Measurements from ENCODE around the gene TTC9. TPM values are rescaled to one million over a fixed set of nuclear protein-coding genes. Genes with fewer than 3 reads are reported as not detected.
A peak's percentile ranks its signal among the peaks of the same experiment; 100 is the strongest.

The TTC9 gene
- total and polyA plus RNA-seq, 10 of the 15 experiments (the other 5 are each of a cell fraction or from before 2014, with no cell fraction given), result 0.87 to 15.8 (median 7.8) TPM

GRCh38 chr14:70707138-70708038, 65.7 kb downstream of the TTC9 start (continued):
- TF ChIP-seq HSF1 (IDR thresholded peaks at IDR 0.05; ENCODE audit: low read depth, low read length), result no peak
- TF ChIP-seq SKIL (IDR thresholded peaks at IDR 0.05; ENCODE audit: low read depth, poor library complexity, severe bottlenecking), result no peak
- no peak for TF ChIP-seq STAT3 (IDR thresholded peaks at IDR 0.05; ENCODE audit: low read depth, low read length)
- no peak for TF ChIP-seq CTCF (IDR thresholded peaks at IDR 0.05 in 2 of 3, conservative IDR thresholded peaks at IDR 0.05 in 1 of 3; ENCODE audit: control insufficient read depth in 2 of 3, extremely low read depth in 1 of 3, insufficient read depth in 1 of 3, low read depth in 3 of 3, low read length in 3 of 3)
- TF ChIP-seq ETV6 (conservative IDR thresholded peaks at IDR 0.05 in 1 of 2, IDR thresholded peaks at IDR 0.05 in 1 of 2; ENCODE audit: borderline replicate concordance in 1 of 2, low read depth in 1 of 2), result no peak
- no peak for TF ChIP-seq HDAC6 (IDR thresholded peaks at IDR 0.05; ENCODE audit: unreplicated experiment)
- no peak for TF ChIP-seq KLF5 (IDR thresholded peaks at IDR 0.05; ENCODE audit: partially characterized antibody)
- TF ChIP-seq CHD1 (IDR thresholded peaks at IDR 0.05; ENCODE audit: low read depth, low read length), result no peak
- TF ChIP-seq SIN3A (IDR thresholded peaks at IDR 0.05; ENCODE audit: low read depth, low read length), result no peak
- TF ChIP-seq ZNF24 (IDR thresholded peaks at IDR 0.05), result no peak
- TF ChIP-seq KAT2A (conservative IDR thresholded peaks at IDR 0.05; ENCODE audit: control insufficient read depth, low read depth, low read length), result no peak
- TF ChIP-seq SMAD1 (IDR thresholded peaks at IDR 0.05; ENCODE audit: low read depth, partially characterized antibody), result no peak
- no peak for TF ChIP-seq ZSCAN29 (IDR thresholded peaks at IDR 0.05)
- TF ChIP-seq KDM1A (IDR thresholded peaks at IDR 0.05; ENCODE audit: borderline replicate concordance), result no peak
- peak; percentile 25; the same call in 1 of the 2 replicates for TF ChIP-seq SMC3 (IDR thresholded peaks at IDR 0.05; ENCODE audit: borderline replicate concordance, low read length)
- TF ChIP-seq HCFC1 (IDR thresholded peaks at IDR 0.05; ENCODE audit: low read length), result no peak
- TF ChIP-seq ZNF274 (IDR thresholded peaks at IDR 0.05; ENCODE audit: insufficient read depth, insufficient read length), result no peak
- peak; percentile 96 for TF ChIP-seq ATF2 (IDR thresholded peaks at IDR 0.05; ENCODE audit: low read length)
- TF ChIP-seq IKZF2 (IDR thresholded peaks at IDR 0.05), result peak; percentile 88 to 91

Data from GM12878 (cell line).